ENCODE results near the gene RAB1B.

DNA sequence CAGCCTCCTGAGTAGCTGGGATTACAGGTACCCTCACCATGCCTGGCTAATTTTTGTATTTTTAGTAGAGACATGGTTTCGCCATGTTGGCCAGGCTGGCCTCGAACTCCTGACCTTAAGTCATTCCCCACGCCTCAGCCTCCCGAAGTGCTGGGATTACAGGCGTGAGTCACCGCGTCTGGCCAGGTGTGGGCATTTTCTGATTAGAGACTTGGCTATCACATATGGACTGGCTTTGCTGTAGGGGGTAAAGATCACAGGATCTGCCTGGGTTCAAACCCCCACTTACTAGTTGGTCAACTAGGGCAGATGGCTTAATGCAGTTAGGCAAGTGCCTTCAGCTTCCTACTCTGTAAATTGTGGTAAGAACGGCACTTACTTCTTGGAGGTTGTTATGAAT is 41.9 kb downstream of the RAB1B start:
- no peak for TF ChIP-seq EZH2 (IDR thresholded peaks at IDR 0.05; ENCODE audit: insufficient read depth, poor library complexity, severe bottlenecking)
- no peak for TF ChIP-seq EZH2phosphoT487 (IDR thresholded peaks at IDR 0.05; ENCODE audit: insufficient read depth, low read depth)

Data from GM23248 (cell line).